Fibroblast of pulmonary artery (primary cell): ENCODE data around the gene MEF2B.

ENCODE experiments used
- DNase-seq: peaks from one replicate; pipeline ENCODE4 v3.0.0-alpha.2; 2010; ENCODE audit warnings: low read depth
- H3K4me3 ChIP-seq: replicated peaks from 2 replicates; pipeline ENCODE4 v1.5.1; 2011; ENCODE audit warnings: low read depth, mild to moderate bottlenecking, control low read depth, low read length, moderate library complexity
- CTCF ChIP-seq: IDR thresholded peaks from 2 replicates; pipeline ENCODE4 v1.5.1; 2011; ENCODE audit warnings: mild to moderate bottlenecking, control low read depth, low read length, inconsistent platforms; ENCODE audit errors: missing control alignments

The MEF2B gene

DNA sequence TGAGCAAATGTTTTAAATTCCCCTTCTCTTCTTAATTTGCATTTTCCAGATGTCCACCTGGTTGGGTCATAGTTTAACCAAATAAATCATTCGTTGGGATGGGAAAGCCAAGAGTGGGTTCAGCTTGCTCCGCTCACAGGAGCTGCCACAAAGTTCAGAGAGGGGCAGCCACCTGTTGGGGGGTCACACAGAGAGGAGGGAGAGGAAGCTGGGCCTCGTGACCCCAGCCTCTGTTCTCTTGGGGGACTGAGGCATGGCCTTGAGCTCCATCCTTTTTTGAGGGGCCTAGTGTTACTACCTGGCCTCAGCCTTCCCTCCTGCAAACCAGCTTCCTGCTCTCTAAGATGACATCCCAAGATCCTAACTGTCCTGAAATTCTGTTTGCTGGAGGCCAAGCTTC lies 2.5 kb downstream of the MEF2B start:
- TF ChIP-seq CTCF: no peak
- DNase-seq: no peak

DNA sequence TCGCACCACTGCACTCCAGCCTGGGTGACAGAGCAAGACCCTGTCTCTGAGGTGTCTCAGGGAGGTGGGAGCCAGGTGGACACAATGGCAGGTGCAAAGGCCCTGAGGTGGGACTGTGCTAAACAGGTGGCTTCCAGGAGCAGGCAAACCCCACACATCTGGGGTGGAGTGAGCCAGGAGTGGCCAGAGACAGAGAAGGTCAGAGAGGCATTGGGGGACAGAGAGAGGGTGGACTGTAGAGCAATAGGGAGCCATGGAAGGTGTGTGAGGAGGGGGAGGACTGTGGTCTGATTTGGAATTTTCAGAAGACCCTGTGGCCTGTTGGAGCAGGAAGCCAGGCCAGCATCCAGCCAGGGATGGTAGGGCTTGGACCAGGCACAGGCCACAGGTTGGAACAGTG lies 4.7 kb downstream of the MEF2B start:
- no peak for TF ChIP-seq CTCF
- DNase-seq: no peak

More for the DNA sequence above, 2.5 kb downstream of the MEF2B start:
- H3K4me3 ChIP-seq: no peak overlapping the region

GRCh38 chr19:19162495-19162894 lies 7.6 kb downstream of the MEF2B start:
- DNase-seq: no peak
- H3K4me3 ChIP-seq: no peak overlapping the region
- TF ChIP-seq CTCF: no peak

More for the DNA sequence above, 4.7 kb downstream of the MEF2B start:
- H3K4me3 ChIP-seq: no peak overlapping the region

DNA sequence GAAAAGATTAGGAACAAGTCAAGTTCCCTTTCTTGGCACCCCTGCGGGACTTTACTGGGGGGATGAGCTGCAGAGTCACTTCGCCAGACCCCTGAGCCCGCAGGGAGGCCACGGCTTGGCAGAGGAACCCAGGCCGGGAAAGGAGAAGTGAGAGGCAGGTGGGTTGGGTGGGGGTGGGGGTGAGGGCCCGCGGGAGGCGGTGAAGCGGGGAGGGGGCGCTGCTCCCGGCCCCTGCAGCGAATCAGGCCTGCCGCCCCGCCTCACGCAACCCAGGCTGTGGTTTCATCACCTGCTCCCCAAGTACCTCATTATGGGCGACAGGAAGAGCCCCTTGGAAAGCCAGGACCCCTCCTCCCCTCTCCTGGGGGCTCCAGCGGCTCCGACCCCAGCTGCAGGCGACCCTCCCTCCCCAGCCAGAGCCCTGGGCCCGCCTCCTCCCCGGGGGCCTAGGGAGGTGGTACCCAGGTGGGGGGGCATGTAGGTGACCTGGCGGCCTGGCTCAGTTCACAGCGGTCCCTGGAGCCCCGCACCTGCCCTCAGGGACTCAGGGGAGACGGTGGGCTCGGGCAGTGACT lies 9.5 kb downstream of the MEF2B start:
- no peak for DNase-seq
- TF ChIP-seq CTCF: no peak
- no peak overlapping the region for H3K4me3 ChIP-seq

DNA sequence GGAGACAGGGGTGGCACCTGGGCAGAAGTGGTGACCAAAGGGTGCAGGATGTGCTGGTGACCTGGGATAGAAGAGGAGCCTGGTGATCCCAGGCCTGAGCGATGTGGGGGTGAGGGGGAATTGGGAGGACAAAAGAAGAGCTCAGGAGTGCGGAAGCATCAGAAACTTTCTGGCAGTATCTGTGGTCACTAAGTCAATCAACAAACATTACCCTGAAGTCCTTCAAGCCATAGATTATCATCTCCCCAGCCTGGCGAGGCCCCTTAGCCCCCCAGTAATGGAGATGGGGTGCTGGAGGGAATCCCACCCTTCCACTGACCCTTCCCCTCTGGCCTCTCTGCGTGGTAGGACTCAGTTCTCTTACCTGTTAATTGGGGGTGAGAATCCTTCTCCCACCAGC lies 10.5 kb downstream of the MEF2B start:
- no peak overlapping the region for H3K4me3 ChIP-seq
- TF ChIP-seq CTCF: no peak
- DNase-seq: no peak

- no peak for DNase-seq
- no peak overlapping the region for H3K4me3 ChIP-seq
- TF ChIP-seq CTCF: no peak
Observed at GRCh38 chr19:19157808-19158207, 12.3 kb downstream of the MEF2B start.

DNA sequence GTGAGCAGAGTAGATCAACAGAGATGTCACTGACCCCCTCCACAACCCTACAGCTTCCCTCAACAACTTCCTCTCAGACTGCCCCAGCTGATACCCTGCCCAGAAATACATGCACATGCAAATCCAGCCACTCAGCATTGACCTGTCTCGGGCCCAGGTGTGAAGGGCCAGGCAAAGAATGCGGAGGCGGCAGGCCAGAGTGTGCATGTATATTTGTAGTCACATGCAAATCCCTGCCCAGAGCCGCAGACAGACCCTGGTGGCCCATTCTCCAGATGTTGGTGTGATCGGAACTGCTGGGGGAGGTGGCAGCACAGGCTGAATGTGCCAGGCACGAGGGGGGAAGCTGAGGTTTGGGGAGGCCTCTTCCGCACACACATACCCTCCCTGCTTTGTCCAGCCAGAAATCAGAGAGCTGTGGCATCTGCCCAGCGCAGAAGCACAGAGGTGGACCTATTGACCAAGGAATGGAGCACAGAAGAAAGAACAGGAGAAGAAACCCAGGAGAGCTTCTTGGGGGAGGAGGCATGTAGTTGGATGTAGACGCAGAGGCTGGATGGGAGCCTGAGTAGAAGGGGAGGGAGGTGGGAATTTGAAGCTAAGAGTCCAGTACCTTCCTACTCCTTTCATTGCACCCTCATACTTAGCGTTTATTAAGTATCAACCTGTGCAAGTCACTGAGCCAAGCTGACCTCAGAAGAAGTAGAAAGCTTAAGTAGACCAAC lies 14.4 kb downstream of the MEF2B start:
- H3K4me3 ChIP-seq: no peak overlapping the region
- no peak for DNase-seq
- TF ChIP-seq CTCF: no peak
